HG02970 (cell line): Measurements from ENCODE around the gene RANBP3.
"Not testable (repeated sequence)": the region's sequence is repeated elsewhere in the genome, so short reads cannot be mapped to it uniquely, and the experiment has no call there.

Source experiments
- ATAC-seq: cut with Tn5 transposase; IDR thresholded peaks from one replicate; pipeline ENCODE4 v1.9.1; 2021; ENCODE audit warnings: mild to moderate bottlenecking, moderate library complexity, moderate number of reproducible peaks; ENCODE audit not compliant: unreplicated experiment, low FRiP score

Gene RANBP3

GRCh38 chr19:5989388-5990074 lies 11.6 kb upstream of the RANBP3 start:
- ATAC-seq = no peak

GRCh38 chr19:5988517-5989387 lies 10.8 kb upstream of the RANBP3 start:
- ATAC-seq = no peak

- no peak for ATAC-seq
Measured at GRCh38 chr19:5987077-5987818, 9.3 kb upstream of the RANBP3 start.

DNA sequence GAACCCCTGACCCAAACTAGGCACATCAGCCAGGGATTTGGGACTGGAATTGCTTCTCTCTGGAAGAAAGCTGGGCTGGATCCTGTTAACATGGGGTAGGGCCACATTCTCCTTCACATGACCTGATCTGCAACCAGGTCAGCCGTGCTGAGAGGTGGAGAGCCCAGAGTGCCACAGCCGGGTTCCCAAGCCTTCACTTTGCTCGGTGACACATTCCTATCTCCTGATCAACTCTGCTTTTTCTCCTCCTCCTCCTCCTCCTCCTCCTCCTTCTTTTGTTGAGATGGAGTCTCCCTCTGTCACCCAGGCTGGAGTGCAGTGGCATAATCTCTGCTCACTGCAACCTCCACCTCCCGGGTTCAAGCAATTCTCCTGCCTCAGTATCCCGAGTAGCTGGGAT lies 7.9 kb upstream of the RANBP3 start:
- ATAC-seq = not testable (repeated sequence)

- ATAC-seq = no peak
Measured at GRCh38 chr19:5985098-5985783, 7.3 kb upstream of the RANBP3 start.

- ATAC-seq = no peak
Measured at GRCh38 chr19:5984600-5984999, 6.7 kb upstream of the RANBP3 start.

DNA sequence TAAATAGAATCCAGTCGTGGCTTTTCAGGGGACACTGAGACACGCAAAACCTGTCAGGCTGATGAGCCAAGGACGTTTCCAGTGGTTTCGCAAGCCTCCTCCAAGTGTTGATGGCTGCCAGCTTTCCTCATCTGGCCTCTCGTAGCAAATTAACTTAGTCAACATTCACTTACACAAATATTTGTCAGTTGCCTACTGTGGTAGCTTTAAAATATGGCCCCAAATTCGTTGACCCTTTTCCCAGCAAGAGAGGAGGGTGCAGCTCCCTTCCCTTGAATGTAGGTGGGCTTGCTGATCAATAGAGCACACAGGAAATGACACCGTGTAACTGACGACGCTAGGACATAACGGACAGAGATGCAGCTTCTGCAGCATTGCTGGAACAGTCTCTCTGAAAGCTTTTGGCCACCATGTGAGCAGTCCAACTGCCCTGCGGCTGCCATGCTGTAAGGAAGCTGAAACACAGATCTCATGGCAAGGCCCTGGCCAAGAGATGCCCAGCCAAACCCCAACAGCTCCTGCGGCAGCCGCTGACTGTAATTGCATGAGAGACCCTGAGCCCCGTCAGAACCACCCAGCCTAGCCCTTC lies 5.5 kb upstream of the RANBP3 start:
- no peak for ATAC-seq

GRCh38 chr19:5978606-5979552 lies 939 bp upstream of the RANBP3 start:
- ATAC-seq = no peak

DNA sequence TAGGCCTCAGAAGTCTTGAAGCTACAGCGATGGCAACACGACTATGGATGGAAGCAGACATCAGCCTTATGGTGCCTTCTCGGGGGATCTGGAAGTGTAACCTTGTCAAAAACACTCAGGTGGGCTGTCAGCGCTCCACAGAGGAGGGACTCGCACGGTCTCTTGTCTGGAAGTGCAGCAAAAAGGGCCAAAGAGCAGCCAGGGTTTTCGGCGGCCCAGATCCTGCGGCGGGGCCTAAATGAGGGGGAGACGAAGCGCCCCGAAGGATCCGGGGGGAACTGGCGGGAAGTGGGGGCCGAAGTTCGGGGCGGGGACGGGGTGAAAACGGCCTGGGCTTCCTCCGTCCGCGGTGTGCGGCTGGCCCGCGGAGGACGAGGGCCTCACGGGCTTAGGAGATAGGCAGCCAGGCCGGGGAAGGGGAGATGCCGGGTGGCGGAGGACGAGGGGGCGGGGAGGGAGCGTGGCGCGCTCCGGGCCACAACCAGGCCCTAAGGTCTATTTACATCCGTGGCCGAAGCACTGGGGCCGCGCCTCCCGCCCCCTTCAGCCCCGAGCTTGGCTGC lies 637 bp downstream of the RANBP3 start:
- ATAC-seq = no peak

GRCh38 chr19:5976768-5977167 lies 1.2 kb downstream of the RANBP3 start:
- ATAC-seq = no peak

GRCh38 chr19:5975388-5975728 lies 2.6 kb downstream of the RANBP3 start:
- no peak for ATAC-seq

DNA sequence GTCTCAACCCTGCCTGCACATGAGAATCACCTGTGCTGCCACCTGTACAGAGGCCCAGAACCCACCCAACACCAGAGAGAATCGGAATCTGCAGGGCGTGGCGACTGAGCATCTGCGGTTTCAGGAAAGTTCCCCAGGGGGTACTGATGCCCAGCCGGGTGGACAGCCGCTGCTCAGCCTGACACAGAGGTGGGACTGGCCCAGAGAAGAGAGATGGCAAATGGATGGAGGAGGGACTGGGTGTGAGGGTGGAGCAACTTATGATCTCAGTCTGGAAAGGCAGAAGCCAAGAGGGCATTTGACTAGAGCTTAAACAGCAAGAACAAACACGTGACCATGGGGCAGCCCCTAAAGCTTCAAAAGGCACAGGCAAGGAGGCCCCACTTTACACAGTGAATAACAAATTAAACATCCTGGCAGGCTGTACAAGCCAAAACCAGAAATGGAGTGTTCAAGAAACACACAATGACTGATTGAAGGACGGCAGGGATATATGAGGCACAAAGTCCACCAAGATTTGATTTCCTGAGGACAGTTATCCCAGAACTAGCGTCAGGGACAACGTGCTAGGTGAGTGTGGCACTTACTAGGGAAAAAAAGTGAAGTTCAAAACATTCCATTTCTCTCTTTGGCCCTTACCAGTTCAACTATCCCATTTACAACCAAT lies 3.1 kb downstream of the RANBP3 start:
- no peak for ATAC-seq

DNA sequence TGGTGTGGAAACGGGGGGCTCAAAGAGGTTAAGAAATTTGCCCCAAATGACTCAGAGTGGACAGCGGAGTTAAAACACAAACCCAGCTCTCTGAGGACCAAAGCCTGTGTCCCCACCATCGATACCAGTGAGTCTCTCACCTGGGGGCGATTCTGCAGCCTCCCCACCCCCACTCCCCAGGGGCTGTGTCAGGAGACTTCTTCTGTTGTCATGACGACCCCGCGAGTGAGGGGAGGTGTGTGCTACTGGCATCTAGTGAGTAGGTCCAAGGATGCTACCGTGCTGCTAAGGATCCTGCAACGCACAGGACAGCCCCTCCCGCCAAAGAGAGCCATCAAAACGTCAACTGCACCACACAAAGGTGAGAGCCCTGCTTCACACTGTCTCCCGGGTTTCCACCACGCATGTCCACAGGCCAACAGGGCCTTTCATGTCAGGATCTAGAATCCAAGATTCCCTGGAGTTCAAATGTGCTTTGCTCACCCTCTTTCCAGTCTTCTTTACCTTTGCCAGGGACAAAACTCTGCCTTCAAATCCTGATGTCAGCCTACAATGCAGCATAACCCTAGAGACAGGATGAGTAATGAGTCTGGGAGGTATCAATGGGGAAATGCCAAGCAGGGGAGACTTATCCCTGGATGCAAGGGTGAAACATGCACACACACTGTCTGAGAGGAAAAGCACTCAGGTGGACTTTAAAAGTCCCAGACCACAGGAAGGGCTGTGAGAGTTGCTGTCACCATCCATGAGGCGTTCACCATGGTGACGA lies 3.9 kb downstream of the RANBP3 start:
- ATAC-seq = no peak

DNA sequence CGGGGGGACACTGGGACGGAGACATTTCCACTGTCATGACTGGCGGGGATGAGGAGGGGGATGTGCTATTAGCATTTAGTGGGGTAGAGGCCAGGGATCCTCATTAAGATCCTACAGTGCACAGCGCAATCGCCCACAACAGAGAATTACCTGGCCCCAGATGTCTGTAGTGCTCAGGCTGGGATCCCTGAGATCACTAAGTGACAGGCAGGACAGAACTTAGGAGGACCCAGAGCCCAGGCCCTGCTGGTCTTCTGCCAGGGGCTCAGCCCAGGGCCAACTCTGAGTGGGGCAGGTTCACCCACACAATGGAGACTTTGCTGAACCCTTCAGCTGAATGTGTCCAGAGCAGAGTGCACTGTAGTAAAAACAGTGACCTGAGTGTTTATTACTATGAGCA lies 4.6 kb downstream of the RANBP3 start:
- no peak for ATAC-seq

DNA sequence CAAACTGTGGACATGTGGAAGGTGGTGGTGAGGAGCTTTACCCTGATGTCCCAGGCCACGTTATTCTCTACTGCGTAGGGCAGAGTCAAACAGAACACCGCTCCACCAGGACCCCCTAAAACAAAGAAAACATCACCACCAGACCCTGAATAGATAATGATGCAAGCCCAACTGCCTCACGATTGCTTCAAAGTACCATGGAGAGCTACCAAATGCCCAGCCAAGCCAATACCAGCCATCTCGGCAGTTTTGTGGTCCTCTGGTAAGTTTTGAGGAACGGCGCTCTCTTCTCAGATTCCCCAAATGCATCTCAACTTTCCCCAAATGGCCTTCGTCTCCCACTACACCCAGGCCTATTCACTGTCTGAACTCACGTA lies 5.6 kb downstream of the RANBP3 start:
- ATAC-seq = no peak

DNA sequence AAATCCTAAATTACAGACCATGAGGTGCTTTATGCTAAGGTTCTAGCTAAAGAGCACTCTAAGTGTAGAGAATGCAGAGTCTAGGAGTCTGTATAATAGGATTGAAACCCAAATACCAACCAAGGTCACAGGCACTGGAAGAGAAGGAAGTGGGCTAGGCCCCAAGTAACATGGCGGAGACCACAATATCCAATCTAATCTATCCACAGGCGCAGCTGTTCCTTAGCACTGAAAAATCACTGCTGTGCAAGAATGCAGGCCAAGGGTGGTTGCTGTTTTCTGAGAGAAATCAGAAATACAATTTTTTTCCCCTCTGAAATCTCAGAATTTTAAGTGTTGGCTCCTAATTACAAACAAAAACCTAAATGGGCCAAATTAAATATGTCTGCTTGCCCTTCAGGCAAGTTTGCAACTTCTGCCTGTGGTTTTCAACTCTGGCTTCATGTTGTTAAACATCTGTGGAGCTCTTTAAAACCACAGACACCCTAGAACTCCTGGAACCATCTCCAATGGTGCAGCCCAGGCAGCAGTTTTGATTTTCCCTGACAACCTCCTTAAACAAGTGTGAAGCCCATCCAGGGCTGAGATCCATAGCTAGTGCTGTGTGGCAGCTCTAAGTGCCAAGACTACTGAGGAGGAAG lies 6.1 kb downstream of the RANBP3 start:
- ATAC-seq = no peak

DNA sequence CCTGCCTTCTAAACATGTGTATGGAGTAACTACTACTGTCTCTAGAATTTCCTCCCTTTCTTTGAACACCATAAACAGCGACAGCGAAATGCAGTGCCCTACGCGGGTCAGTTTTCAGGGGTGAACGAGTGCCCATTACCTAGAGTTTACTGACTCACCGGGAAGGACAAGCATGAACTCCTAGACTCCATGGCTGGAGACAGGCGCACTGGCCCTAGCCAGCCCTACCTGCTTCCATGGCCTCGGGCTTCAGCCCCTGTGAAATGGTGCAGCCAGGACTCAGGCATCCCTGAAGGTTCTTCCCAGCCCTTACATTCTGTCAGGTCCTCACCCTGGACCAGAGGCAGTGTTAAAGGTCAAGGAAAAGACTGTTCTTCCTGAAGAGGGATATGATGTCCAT lies 8.5 kb downstream of the RANBP3 start:
- ATAC-seq = no peak
